ENCODE data around the gene KCTD14.
"Not testable (repeated sequence)": the region's sequence is repeated elsewhere in the genome, so short reads cannot be mapped to it uniquely, and the experiment has no call there.

KCTD14 gene, protein sequence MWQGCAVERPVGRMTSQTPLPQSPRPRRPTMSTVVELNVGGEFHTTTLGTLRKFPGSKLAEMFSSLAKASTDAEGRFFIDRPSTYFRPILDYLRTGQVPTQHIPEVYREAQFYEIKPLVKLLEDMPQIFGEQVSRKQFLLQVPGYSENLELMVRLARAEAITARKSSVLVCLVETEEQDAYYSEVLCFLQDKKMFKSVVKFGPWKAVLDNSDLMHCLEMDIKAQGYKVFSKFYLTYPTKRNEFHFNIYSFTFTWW

DNA sequence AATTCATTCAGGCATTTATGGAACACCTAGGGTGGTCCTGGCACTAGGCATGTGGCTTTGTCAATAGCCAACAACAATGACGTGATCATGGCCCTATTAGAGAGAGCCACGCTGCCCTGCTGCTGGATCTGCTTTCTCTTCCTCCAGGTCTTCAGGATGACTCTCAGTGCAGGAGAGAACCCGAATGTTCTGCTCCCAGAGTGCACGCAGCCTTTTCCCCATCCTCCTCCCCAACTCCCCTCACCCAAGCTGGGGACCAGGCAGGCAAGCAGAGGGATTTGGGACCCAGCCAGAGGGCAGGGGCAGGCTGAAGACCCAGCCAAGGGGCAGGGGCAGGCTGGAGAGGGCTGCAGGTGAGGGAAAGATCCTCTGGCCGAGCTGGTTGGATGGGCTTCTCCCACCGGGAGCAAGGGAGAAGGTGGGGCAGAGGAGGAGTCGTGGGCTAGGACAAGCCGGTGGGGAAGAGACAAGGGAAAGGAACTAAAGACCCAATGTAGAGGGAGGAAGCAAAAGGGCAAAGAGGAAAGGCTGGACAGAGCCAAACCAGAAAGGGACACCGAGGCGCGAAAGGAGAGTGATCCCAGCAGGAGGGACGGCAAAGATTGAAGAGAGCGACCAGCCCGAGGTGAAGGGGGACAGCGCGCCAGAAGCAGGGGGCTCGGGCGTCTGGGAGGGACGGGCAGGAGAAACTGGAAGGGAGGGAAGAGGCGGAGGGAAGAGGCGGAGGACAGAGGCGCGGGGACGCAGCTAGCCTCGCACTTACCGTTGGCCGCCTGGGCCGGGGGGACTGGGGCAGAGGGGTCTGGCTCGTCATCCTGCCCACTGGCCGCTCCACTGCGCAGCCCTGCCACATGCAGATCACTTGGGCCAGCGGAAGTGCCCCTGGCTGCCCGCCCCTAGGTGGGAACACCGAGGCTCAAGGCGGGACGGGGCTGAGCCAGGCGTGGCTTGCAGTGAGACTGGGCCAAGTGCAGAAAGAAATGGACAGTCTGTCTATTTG is at the start of gene KCTD14:
Gene KCTD14 (minus strand): TSS at position 880 of the 1,000 bp plus-strand sequence. CDS start 27 bp downstream, at position 853.
- DNase-seq = peak; percentile 41

DNA sequence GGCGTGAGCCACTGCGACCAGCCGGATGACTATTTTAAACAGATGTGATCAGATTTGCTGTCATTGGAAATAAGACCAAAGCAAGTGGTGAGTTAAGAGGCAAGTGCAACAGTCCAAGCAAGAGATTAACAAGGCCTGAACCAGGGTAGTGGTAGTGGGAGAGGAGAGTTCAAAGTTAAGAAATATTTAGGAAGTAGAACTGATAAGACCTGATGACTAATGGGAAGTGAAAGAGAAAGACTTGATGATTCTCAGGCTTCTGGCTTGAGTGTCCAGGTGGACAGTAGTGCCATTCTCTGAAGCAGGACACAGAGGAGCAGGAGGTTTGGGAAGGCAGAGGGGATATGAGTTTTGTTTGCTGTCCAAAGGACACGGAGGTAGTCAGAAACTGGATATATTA is 49.4 kb upstream of the KCTD14 start:
- DNase-seq = no peak

DNA sequence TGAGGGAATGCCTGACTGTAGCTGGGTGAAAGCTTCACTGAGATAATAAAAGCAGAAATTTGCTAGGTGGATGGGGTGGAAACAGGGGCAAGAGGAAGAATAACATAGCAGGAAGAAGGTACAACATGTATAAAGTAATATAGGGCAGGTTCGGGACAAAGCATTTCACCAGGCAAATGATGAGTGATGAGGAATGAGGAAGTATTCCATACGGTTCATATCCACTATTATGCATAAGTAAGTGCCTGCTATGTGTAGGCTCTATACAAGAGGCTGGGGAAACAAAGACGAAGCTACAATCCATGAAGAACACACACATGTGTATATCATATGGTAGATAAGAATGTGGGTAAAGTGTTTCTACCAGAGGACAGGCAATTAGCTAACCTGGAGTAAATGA is 48.6 kb upstream of the KCTD14 start:
- DNase-seq = no peak

DNA sequence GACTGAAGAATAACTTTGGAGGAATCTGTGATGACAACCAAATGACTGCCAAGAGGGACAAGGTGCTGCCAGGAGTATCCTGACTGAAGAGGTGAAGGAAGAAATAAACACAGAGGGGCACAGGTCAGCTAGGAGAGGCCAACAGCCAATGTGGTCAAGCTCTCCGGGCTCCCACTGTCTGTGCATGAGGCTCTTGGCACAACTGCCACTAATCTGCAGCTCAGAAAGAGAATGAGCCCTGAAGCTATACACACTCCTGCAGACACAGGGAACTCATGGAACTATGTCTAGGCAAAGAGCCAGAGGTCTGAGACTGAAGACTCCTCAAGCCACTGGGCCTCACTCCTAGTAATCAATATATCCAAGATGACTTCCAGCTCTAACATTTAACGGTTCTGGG is 47.5 kb upstream of the KCTD14 start:
- no peak for DNase-seq

DNA sequence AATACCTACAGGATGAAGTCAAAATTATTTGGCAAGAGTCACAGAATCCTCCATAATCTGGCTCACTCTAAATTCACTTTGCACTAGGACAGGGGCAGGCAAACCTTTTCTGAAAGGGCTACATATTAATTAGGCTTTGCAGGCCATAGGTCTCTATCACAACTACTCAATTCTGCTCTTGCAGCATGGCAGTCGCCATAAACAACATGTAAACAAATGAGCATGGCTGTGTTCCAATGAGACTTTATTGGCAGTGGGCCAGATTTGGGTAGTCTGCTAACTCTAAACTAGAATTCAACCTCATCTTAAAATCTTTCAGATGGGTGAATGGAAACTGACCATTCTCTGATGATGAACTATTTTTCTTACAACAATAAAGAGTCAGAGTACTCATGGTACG is 46.4 kb upstream of the KCTD14 start:
- DNase-seq = no peak

DNA sequence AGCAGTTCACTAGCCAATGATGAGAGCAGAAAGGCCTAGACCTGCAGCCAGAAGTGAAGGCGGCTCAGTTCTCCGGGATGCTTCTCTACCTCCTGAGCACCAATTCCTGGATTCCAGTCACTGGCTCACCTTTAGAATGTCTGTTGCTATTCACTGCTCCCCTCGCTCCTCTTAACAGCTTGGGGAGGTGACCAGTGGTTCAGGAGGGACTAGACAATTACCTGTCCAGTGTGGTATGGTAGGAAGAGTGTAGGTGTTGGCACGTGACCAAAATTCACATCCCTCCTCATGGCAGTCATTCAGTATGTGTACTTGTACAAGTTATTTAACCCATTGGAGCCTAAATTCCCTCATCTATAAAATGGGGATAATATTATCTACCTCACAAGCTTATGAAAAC is 44.6 kb upstream of the KCTD14 start:
- no peak for DNase-seq

DNA sequence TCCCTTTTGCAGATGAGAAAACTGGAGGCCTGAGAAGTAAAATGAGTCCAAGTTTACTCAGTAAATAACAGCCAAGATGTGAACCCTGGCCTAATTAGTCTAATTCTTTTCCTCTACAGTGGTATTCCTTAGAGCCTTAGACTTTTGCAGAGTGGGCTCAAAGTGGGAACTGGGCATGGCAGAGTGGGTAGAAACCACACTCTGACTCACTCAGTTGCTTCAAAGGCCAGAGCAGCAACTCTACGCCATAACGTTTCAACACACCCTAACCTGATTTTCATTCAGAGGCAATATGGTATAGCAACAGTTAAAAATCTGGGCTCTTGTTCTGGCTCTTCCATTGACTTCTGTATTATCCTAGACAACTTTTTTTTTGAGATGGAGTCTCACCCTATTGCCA is 43.4 kb upstream of the KCTD14 start:
- DNase-seq = no peak

DNA sequence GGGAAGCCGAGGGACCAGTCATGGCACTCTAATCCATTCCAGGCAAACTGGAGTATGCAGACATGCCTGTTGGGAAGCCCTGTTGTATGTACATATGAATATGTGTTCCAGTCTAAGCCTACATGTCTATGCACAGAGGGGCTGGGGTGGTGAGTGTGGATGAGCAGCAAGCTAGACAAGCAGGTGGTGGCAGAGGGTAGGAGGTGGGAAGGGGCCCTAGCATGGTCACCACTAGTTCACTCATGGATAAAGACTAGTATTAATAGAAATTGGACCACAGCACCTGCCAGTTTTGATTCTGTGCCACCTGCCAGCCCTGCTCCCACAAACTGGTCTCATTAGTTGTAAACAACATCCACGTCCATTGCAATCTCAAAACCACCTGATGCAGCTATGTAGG is 42.1 kb upstream of the KCTD14 start:
- DNase-seq = no peak

DNA sequence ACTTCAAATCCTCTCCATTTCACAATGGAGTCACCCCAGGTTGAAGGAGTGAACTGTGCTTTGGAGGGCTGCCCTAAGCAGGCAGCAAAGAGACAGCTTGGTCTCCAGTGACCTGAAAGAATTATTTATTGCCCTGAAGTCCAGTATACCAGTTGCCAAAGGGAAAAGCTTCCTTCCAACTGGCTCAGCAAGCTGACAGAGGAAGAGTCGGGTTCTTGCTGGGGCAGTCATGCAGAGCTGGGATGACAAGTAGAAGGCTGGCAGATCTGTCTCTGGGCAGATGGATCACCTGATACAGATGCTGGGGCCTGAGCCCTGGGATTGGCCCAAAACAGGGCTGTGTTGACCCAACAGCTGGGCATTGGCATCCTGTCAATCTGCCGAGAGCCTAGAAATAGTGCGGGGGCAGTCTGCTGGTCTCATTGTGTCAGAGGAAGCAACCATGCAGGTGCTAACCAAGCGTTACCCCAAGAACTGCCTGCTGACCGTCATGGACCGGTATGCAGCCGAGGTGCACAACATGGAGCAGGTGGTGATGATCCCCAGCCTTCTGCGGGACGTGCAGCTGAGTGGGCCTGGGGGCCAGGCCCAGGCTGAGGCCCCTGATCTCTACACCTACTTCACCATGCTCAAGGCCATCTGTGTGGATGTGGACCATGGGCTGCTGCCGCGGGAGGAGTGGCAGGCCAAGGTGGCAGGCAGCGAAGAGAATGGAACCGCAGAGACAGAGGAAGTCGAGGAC is 40.5 kb upstream of the KCTD14 start, which contains the start of gene THRSP:
Gene THRSP (plus strand): TSS at position 422 of the 742 bp plus-strand sequence. CDS start 21 bp downstream, at position 443.
- DNase-seq = no peak

DNA sequence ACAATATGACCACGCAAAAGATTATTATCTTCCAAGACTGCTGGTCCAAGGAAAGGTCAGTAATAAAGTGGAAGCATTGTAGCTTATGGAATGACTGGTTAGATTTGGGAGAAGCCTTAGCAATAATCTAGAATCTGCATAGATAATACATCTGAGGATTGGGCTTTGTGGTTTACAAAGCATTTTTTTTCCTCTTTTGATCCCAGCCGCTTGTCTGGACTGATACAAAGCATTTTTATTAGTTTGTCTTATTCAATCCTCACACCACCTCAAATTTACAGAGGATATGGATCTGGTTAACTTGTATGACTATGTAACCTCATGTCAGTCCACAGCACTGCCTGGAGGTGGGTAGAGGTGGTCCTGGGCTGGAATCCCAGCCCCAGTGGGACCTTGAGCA is 39.6 kb upstream of the KCTD14 start:
- no peak for DNase-seq

DNA sequence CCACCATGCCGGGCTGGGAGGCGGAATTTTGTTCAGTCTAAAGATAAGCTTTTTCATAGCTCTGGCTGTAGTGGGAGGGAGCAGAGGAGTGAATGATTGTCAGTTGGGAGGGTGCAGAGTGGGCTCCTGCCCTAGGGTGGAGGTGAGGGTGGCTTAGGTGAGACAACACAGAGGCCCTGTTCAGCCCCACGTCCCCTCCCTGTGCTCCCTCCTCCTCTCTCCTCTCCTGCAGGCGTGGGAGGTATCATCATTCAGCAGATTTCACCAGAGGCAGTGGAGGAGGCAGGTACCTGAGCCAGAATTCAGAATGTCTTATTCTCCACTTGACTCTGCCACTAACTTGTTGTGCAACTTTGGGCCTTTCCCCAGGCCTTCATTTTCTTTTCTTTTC is 38.8 kb upstream of the KCTD14 start:
- DNase-seq = no peak

DNA sequence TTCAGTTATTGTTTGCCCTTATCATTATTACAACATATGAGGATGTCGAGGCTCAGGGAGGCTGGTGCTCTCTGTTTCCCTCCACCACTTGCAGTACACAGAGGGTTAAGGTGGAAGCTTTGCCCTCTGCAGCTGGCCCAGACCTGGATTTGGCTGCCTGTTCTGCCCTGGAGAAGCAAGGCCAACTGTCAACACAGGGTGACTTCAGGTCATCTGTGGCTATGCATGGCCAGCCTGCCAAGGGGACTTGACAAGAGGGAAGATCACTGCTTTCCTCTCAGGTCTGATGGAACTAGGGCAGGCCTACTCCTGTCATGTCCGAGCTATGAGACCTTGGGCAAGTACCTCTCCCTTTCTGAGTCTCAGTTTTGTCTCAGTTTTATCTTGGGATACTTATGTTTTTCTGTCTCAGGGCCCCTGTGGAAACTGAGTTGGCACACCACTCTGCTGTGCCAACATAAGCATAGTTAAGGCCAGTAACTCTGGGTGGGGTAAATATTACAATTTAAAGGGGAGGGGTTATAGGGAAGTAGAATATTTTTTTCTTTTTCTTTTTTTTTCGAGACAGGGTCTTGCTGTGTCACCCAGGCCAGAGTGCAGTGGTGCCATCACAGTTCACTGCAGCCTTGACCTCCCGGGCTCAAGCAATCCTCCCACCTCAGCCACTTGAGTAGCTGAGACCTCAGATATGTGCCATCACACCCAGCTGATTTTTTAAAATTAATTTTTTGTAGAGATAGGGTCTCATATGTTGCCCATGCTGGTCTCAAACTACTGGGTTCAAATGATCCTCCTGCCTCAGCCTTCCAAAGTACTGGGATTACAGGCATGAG is 38.2 kb upstream of the KCTD14 start:
- no peak for DNase-seq

DNA sequence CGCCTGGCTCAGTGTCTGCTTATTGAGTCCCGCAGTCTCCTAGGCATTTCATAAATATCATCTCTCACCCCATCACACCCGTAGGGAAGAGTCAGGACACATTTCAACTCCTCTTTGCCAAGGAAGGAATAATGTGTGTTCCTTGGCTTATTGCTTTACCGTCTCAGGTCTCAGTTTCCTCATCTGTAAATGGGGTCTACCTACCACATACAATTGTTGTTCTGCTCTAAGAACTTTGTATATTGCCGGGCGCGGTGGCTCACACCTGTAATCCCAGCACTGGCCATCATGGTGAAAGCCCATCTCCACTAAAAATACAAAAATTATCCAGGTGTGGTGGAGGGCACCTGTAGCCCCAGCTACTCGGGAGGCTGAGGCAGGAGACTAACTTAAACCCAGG is 37.5 kb upstream of the KCTD14 start:
- DNase-seq = no peak

DNA sequence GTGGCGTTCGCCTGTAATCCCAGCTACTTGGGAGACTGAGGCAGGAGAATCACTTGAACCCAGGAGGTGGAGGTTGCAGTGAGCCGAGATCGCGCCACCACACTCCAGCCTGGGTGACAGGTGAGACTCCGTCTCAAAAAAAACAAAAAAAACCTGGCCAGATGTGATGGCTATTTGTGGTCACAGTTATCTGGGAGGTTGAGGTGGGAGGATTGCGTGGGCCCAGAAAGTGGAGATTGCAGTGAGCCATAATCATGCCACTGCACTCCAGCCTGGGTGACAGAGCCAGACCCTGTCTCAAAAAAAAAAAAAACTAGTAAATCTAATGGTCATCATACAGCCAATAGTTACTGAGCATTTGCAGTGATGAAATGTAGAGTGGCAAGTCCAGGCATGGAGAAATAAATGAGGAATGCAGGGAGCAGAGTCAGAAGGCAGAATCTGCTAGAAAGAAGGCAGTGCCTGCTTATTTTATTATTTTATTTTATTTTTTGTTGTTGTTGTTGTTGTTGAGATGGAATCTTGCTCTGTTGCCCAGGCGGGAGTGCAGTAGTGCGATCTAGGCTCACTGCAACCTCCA is 36.8 kb upstream of the KCTD14 start:
- not testable (repeated sequence) for DNase-seq

DNA sequence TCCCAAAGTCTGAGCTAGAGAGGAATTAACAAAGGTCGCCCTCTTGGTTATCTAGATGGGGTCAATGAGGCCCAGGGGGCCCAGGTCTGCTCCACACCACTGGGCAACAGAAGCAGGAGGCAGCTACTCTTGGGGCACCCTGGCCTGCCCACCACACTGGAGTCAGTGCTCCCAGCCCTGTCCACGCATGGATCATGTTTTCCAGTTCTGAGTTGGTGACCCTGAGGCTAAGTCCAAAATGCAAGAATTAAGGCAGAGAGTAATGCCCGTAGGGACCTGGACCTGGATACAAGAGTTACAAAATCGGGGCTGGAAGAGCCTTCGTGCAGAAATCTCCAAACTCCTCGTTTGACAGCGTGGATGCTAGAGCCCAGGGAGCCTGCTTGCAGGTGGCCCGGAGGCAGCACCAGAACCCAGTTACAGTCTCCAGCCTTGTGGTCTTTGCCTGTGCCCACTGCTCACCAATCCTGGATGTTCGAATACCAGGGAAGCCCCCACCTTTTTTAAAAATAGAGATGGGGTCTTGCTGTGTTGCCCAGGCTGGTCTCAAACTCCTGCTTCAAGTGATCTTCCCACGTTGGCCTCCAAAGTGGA is 34.5 kb upstream of the KCTD14 start:
- DNase-seq = no peak

DNA sequence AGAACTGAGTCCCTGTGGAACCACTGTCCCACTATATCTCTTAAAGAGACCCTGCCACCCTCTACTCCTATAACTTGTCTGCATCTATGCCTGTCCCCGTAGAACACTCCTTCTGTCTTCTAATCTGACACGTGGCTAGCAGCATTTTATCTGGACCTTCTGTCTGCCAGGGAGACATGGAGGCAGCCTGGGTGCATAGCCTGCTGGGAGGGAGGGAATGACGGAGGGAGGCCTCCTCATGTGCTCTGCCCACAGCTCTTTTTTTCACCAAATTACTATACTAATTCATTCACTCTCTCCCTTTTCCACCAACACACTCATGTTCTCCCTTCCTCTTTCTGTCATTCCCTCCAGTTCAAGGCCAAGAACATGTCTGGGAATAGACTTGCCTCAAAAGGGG is 33.0 kb upstream of the KCTD14 start:
- no peak for DNase-seq

DNA sequence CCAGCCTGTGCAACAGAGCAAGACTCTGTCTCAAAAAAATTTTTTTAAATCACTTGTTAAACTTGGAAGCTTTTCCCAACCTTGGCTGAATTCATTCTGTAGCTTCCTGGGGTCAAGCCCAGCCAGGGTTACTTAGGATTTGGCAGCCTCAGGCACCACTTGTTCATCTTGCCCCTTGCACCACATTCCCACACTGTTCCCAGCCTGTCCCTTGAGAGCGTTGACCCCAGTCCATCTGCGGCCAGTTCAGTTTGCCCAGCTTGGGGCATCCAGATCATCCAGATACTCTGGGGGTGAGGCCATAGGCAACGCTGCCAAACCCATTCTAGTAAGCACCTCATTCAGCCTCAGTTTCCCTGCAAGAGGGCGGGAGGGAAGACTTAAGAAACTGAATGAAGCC is 31.9 kb upstream of the KCTD14 start:
- DNase-seq = no peak

DNA sequence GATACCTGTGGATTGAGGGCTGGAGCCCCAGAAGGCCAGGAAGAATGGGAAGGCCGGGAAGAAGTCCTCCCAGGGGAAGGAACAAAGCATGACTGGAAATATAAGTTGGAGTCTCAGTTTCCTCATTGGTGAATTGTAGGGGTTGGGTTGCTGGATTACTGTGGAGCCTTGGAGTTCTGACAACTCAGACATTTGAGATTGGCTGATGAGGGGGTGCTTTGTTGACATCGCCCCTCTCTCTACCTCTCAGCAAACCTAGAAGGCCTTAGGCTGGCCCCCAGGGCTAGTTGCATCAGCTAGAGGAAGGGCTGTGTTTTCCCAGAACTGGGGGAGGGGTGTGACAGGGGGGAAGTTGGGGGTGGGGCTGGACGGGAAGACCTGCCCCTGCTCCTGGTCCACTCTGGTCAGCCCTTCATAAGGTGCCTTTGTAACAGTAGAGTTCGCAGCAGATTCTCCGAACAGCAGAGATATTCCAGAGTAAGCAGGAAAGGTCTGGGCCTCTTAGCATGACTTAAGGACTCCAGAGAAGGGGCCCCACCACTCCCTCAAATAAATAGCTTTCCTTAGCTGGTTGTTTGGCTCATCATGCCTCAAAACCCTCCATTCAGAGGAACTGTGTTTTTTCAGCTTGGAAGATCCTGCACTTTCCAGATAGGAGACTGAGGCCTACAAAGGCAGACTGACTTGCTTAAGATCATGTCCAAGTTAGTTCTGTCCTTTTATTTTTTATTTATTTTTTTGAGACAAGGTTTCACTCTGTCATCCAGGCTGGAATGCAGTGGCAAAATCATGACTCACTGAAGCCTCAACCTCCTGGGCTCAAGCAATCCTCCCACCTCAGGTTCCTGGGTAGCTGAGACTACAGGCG is 28.1 kb upstream of the KCTD14 start:
- peak; percentile 84 for DNase-seq

DNA sequence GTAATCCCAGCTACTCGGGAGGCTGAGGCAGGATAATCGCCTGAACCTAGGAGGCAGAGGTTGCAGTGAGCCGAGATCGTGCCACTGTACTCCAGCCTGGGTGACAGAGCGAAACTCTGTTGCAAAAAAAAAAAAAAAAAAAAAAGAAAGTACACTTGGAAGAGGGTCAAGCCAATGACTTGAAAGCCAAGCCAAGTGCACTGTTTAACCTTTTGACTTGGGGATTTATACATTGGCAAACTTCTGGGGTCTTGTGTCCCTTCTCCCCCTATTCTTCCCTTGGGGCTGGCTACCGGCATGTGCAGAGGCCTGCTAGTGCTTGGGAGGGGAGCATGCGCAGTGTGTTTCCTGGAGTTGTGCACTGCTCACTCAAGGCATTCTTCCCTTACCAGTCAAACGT is 26.3 kb upstream of the KCTD14 start:
- no peak for DNase-seq

DNA sequence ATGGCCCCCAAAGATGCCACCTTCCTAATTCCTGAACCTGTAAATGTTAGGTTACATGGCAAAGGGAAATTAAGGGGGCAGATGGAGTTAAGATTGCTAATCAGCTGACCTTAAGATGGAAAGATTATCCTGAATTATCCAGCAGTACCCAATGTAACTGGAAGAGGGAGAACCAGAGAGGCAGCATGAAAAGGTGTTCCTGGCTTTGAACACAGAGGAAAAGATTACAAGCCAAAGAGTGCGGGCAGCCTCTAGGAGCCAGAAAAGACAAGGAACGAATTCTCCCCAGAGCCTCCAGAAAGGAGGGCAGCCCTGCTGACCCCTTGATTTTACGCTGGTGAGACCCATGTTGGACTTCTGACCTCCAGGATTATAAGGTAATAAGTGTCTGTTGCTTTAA is 25.5 kb upstream of the KCTD14 start:
- DNase-seq = no peak

DNA sequence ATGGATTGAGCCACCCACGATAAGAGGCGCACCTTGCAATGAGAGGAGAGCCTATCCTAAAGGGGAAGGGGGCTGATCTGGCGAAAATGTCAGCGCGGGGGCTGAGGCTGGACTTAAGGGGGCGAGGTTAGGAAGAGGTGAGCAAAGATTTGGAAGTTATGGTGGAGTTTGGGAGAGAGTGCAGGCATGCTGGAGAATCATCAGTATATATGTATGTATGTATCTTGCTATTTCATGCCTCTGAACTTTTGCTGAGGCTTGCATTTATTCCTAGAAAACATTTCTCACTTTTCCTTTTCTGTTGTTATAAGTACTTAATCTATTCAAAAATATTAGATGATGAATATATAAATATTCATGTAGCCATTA is 23.4 kb upstream of the KCTD14 start:
- no peak for DNase-seq

All from EL (cell line).